B cell (primary cell): ENCODE data around the gene ADAMTS2. TPM values are rescaled to one million over a fixed set of nuclear protein-coding genes. Genes with fewer than 3 reads are reported as not detected.

ENCODE experiments used
- ATAC-seq: fragments of 200-7000 bp; cut with Tn5 transposase; one replicate; pipeline ENCODE4 v1.10.0; 2021; ENCODE audit warnings: low read depth, mild to moderate bottlenecking, moderate number of reproducible peaks, moderate library complexity
- CTCF ChIA-PET: fragments of 350-600 bp; sonication (Branson Sonifier 250); formaldehyde crosslinking; loops from one replicate; lab custom pipeline; 2021; ENCODE audit warnings: antibody characterized with exemption, inconsistent platforms; lab: Charles Lee
- POLR2A ChIA-PET: fragments of 350-600 bp; sonication (Branson Sonifier 250); formaldehyde crosslinking; loops from one replicate; lab custom pipeline; 2021; ENCODE audit warnings: antibody characterized with exemption; lab: Charles Lee
- DNase-seq: peaks from one replicate; pipeline ENCODE4 v3.0.0; 2013
- H2AFZ ChIP-seq: 2 replicates; pipeline ENCODE4 v1.6.1; 2012; ENCODE audit warnings: mild to moderate bottlenecking, low read depth, low read length; ENCODE audit not compliant: insufficient read depth, poor library complexity, severe bottlenecking
- H3K27ac ChIP-seq, 2 donors: 1 replicate in 1 of 2; 2 replicates in 1 of 2; pipeline ENCODE4 v1.5.1; 2012 to 2013; ENCODE audit warnings: low read length in 2 of 2, mild to moderate bottlenecking in 2 of 2, moderate library complexity in 1 of 2
- H3K27me3 ChIP-seq, 4 experiments: fragments of 200-600 bp in 1 of 4; sonication (generic) in 1 of 4; replicated peaks in 1 of 4; 1 replicate in 2 of 4; 2 replicates in 2 of 4; pipeline versions ENCODE4 v1.6.1 to v1.7.0; 2013 to 2016; ENCODE audit warnings: low read length in 3 of 4, mild to moderate bottlenecking in 2 of 4, mixed read lengths in 1 of 4, moderate library complexity in 1 of 4; ENCODE audit not compliant: insufficient read depth in 4 of 4, control insufficient read depth in 3 of 4; ENCODE audit errors: control extremely low read depth in 1 of 4
- H3K36me3 ChIP-seq, 2 experiments: replicated peaks in 1 of 2; 1 replicate in 1 of 2; 2 replicates in 1 of 2; pipeline versions ENCODE4 v1.6.1 to v1.7.1; 2013; ENCODE audit warnings: low read length in 1 of 2; ENCODE audit not compliant: insufficient read depth in 2 of 2, control insufficient read depth in 1 of 2; ENCODE audit errors: control extremely low read depth in 1 of 2, extremely low read depth in 1 of 2
- H3K4me1 ChIP-seq, 2 donors: fragments of 200-600 bp in 1 of 2; sonication (generic) in 1 of 2; 1 replicate in 1 of 2; 2 replicates in 1 of 2; pipeline versions ENCODE4 v1.5.1 to v1.6.1; 2013 to 2017; ENCODE audit warnings: low read length in 2 of 2; ENCODE audit not compliant: control insufficient read depth in 2 of 2, insufficient read depth in 2 of 2
- H3K4me2 ChIP-seq: replicated peaks from 2 replicates; pipeline ENCODE3; 2012; ENCODE audit warnings: mild to moderate bottlenecking, low read depth, low read length; ENCODE audit not compliant: poor library complexity, severe bottlenecking
- H3K4me3 ChIP-seq, 5 experiments: fragments of 200-600 bp in 1 of 5; sonication (generic) in 1 of 5; 1 replicate in 3 of 5; 2 replicates in 2 of 5; pipeline versions ENCODE4 v1.5.1 to v1.7.0; 2011 to 2016; ENCODE audit warnings: low read length in 4 of 5, mild to moderate bottlenecking in 4 of 5, low read depth in 2 of 5, control low read depth in 1 of 5, moderate library complexity in 1 of 5; ENCODE audit not compliant: insufficient read depth in 1 of 5; ENCODE audit errors: control extremely low read depth in 1 of 5, extremely low read depth in 1 of 5
- H3K79me2 ChIP-seq: fragments of 200-600 bp; sonication (generic); one replicate; pipeline ENCODE4 v1.6.0; 2016; ENCODE audit warnings: low read length; ENCODE audit not compliant: control insufficient read depth, insufficient read depth
- H3K9ac ChIP-seq: fragments of 200-600 bp; sonication (generic); 2 replicates; pipeline ENCODE4 v1.6.1; 2017; ENCODE audit warnings: mild to moderate bottlenecking, low read length, moderate library complexity
- H3K9me3 ChIP-seq, 3 donors: one replicate each; pipeline versions ENCODE4 v1.6.1 to v1.7.1; 2013; ENCODE audit warnings: low read length in 2 of 3; ENCODE audit not compliant: control insufficient read depth in 2 of 3, insufficient read depth in 1 of 3; ENCODE audit errors: control extremely low read depth in 1 of 3
- H4K20me1 ChIP-seq: 2 replicates; pipeline ENCODE4 v1.6.0; 2012; ENCODE audit warnings: mild to moderate bottlenecking, low read length; ENCODE audit not compliant: insufficient read depth, control insufficient read depth, poor library complexity, severe bottlenecking
- H3K27ac Mint-ChIP-seq: one replicate; pipeline ENCODE4 v1.8.0; 2021; ENCODE audit warnings: mixed read lengths
- H3K27me3 Mint-ChIP-seq: one replicate; pipeline ENCODE4 v1.8.0; 2021; ENCODE audit warnings: mixed read lengths
- H3K4me1 Mint-ChIP-seq: one replicate; pipeline ENCODE4 v1.8.0; 2021; ENCODE audit warnings: mixed read lengths
- H3K4me3 Mint-ChIP-seq: one replicate; pipeline ENCODE4 v1.8.0; 2021; ENCODE audit warnings: mixed read lengths
- H3K9me3 Mint-ChIP-seq: one replicate; pipeline ENCODE4 v1.8.0; 2022; ENCODE audit warnings: mixed read lengths; ENCODE audit not compliant: insufficient read depth
- CTCF ChIP-seq: fragments of 200-600 bp; IDR thresholded peaks from one replicate; pipeline ENCODE4 v1.8.0; 2022; ENCODE audit warnings: antibody characterized with exemption, mild to moderate bottlenecking
- EZH2 ChIP-seq: IDR thresholded peaks from 2 replicates; pipeline ENCODE4 v1.6.1; 2012; ENCODE audit warnings: borderline replicate concordance, low read depth, mild to moderate bottlenecking, moderate library complexity, low read length; ENCODE audit not compliant: insufficient read depth, poor library complexity, severe bottlenecking
- WGBS: methylation state at CpG from one replicate; pipeline ENCODE4 v1.1.5; 2013; ENCODE audit warnings: missing lambda C conversion rate; ENCODE audit not compliant: insufficient coverage; 5-methylcytosine and 5-hydroxymethylcytosine counted together
- intact Hi-C: fragments of 100-400 bp; cut with micrococcal nuclease; formaldehyde crosslinking; loops from one replicate; pipeline ENCODE4 v1.10.0; 2022
- polyA plus RNA-seq: library from polyadenylated mRNA; depleted of rRNA; stranded (reverse); fragments of >200 nt; gene quantifications from 2 replicates; pipeline ENCODE4 v1.2.3, GENCODE V29; 2012
- total RNA-seq, 2 donors: library from RNA; stranded (reverse); fragments of 120-200 nt in 1 of 2; gene quantifications; 1 replicate in 1 of 2; 2 replicates in 1 of 2; pipeline versions ENCODE4 v1.2.3 to v1.2.4, GENCODE V29; 2013 to 2022

ADAMTS2 gene
- total and polyA plus RNA-seq, 2 donors (not counting 1 experiment from before 2014, with no cell fraction given): not detected

- H3K27me3 Mint-ChIP-seq: no peaks in the 10 kb centered on the region
- H3K27me3 ChIP-seq: no peaks in the 10 kb centered on the region
- no peak overlapping the region for H3K9ac ChIP-seq
- peaks cover 9% of the 10 kb centered on the region for H3K9me3 Mint-ChIP-seq
- no peak overlapping the region for H2AFZ ChIP-seq
- 88% methylated on average over 3 of the region's 6 CpGs for WGBS
- no peaks in the 10 kb centered on the region for H3K79me2 ChIP-seq
- H4K20me1 ChIP-seq: no peaks in the 10 kb centered on the region
- no peak overlapping the region for H3K4me2 ChIP-seq
- DNase-seq (no peak), ATAC-seq (no peak)
- ChIA-PET POLR2A (no interaction called here), CTCF (no interaction called here)
- H3K4me1 Mint-ChIP-seq: no peaks in the 10 kb centered on the region
- intact Hi-C loops: no loop called here
- no peaks in the 10 kb centered on the region for H3K4me1 ChIP-seq
- peaks cover 0 to 37% (median 5%) of the 10 kb centered on the region in 3 donors for H3K9me3 ChIP-seq
- no peak for TF ChIP-seq CTCF
- TF ChIP-seq EZH2: no peak
- no peak overlapping the region for H3K27ac ChIP-seq
- H3K4me3 Mint-ChIP-seq: no peak overlapping the region
- no peak overlapping the region for H3K4me3 ChIP-seq
- no peaks in the 10 kb centered on the region for H3K36me3 ChIP-seq
- no peak overlapping the region for H3K27ac Mint-ChIP-seq
Measured at GRCh38 chr5:179221877-179222220, 123.4 kb downstream of the ADAMTS2 start.

GRCh38 chr5:179221196-179221876, 123.9 kb downstream of the ADAMTS2 start:
- Histone ChIP-seq H4K20me1 (no peaks in the 10 kb centered on the region), H3K27ac (no peak overlapping the region), H2AFZ (no peak overlapping the region), H3K9me3 (peaks cover 0 to 37% (median 5%) of the 10 kb centered on the region in 3 donors), H3K4me2 (no peak overlapping the region), H3K4me1 (no peaks in the 10 kb centered on the region), H3K9ac (no peak overlapping the region), H3K36me3 (no peaks in the 10 kb centered on the region), H3K79me2 (no peaks in the 10 kb centered on the region), H3K27me3 (no peaks in the 10 kb centered on the region), H3K4me3 (no peak overlapping the region)
- TF ChIP-seq CTCF: no peak
- no peak for TF ChIP-seq EZH2
- intact Hi-C loops: no loop called here
- H3K27me3 Mint-ChIP-seq: no peaks in the 10 kb centered on the region
- no peak for ATAC-seq
- H3K4me1 Mint-ChIP-seq: no peaks in the 10 kb centered on the region
- H3K27ac Mint-ChIP-seq: no peak overlapping the region
- peaks cover 9% of the 10 kb centered on the region for H3K9me3 Mint-ChIP-seq
- POLR2A ChIA-PET: no interaction called here
- CTCF ChIA-PET: no interaction called here
- 90% methylated on average over 13 of the region's 14 CpGs for WGBS
- H3K4me3 Mint-ChIP-seq: no peak overlapping the region
- no peak for DNase-seq
